ENCODE measurements around the gene ATP1A3. TPM values are rescaled to one million over a fixed set of nuclear protein-coding genes. Genes with fewer than 3 reads are reported as not detected.
"Not testable (repeated sequence)": the region's sequence is repeated elsewhere in the genome, so short reads cannot be mapped to it uniquely, and the experiment has no call there.

Gene ATP1A3
- total RNA-seq, 6 donors from 2014 or later, result under 0.01 to 0.51 (median 0.15) TPM; not detected in 2

GRCh38 chr19:42037649-42038048 is 43.6 kb upstream of the ATP1A3 start:
- DNase-seq (no peak), ATAC-seq (ENCODE audit: low FRiP score in 2 of 2) (no peak)
- Histone ChIP-seq H3K27ac (no peak overlapping the region), H3K9me3 (no peaks in the 10 kb centered on the region), H3K27me3 (no peaks in the 10 kb centered on the region), H3K4me1 (peaks cover 0 to 5% (median 0%) of the 10 kb centered on the region in 4 donors), H3K36me3 (no peaks in the 10 kb centered on the region), H3K4me3 (no peak overlapping the region)
- TF ChIP-seq POLR2A (IDR thresholded peaks at IDR 0.05), result no peak
- TF ChIP-seq POLR2AphosphoS5 (IDR thresholded peaks at IDR 0.05), result no peak
- no peak for TF ChIP-seq EP300 (IDR thresholded peaks at IDR 0.05)
- no peak for TF ChIP-seq CTCF (IDR thresholded peaks at IDR 0.05)
- 81 to 85% methylated on average over 5 of the region's 5 CpGs for WGBS, 2 donors

GRCh38 chr19:42034640-42035391 is 40.8 kb upstream of the ATP1A3 start:
- peak in 1 of 2 donors; percentile 62 for ATAC-seq (ENCODE audit: low FRiP score in 2 of 2)
- H3K9me3 ChIP-seq, H3K4me1 ChIP-seq, H3K27me3 ChIP-seq, H3K27ac ChIP-seq, H3K4me3 ChIP-seq, H3K36me3 ChIP-seq: not testable (repeated sequence)
- WGBS, 2 donors, result 40 to 41% methylated on average over 17 of the region's 17 CpGs
- DNase-seq, result peak in 1 of 2 donors; percentile 55
- peak; percentile 61 to 88 (median 70) for TF ChIP-seq CTCF (IDR thresholded peaks at IDR 0.05)

GRCh38 chr19:42033413-42033812 is 39.4 kb upstream of the ATP1A3 start:
- TF ChIP-seq EP300 (IDR thresholded peaks at IDR 0.05) (no peak), POLR2A (IDR thresholded peaks at IDR 0.05) (no peak), CTCF (IDR thresholded peaks at IDR 0.05) (no peak), POLR2AphosphoS5 (IDR thresholded peaks at IDR 0.05) (no peak)
- DNase-seq (no peak), ATAC-seq (ENCODE audit: low FRiP score in 2 of 2) (no peak)
- H3K36me3 ChIP-seq, result no peaks in the 10 kb centered on the region
- no peaks in the 10 kb centered on the region for H3K9me3 ChIP-seq
- peaks cover 0 to 5% (median 0%) of the 10 kb centered on the region in 4 donors for H3K4me1 ChIP-seq
- H3K27me3 ChIP-seq, result no peaks in the 10 kb centered on the region
- H3K27ac ChIP-seq, result no peak overlapping the region
- H3K4me3 ChIP-seq, result no peak overlapping the region
- WGBS, 2 donors, result 72 to 74% methylated on average over 5 of the region's 5 CpGs

- Histone ChIP-seq H3K4me3 (no peak overlapping the region), H3K4me1 (peaks cover 0 to 5% (median 0%) of the 10 kb centered on the region in 4 donors), H3K36me3 (no peaks in the 10 kb centered on the region), H3K27me3 (no peaks in the 10 kb centered on the region), H3K27ac (no peak overlapping the region), H3K9me3 (no peaks in the 10 kb centered on the region)
- ATAC-seq (ENCODE audit: low FRiP score in 2 of 2) (no peak), DNase-seq (no peak)
- no peak for TF ChIP-seq POLR2AphosphoS5 (IDR thresholded peaks at IDR 0.05)
- TF ChIP-seq EP300 (IDR thresholded peaks at IDR 0.05), result no peak
- TF ChIP-seq POLR2A (IDR thresholded peaks at IDR 0.05), result no peak
- no peak for TF ChIP-seq CTCF (IDR thresholded peaks at IDR 0.05)
- WGBS, 2 donors, result 59 to 67% methylated on average over 5 of the region's 5 CpGs
Measured at GRCh38 chr19:42032431-42032830, 38.4 kb upstream of the ATP1A3 start.
